ENCODE results near the gene SIRT2. TPM values are rescaled to one million over a fixed set of nuclear protein-coding genes. Genes with fewer than 3 reads are reported as not detected.

SIRT2 gene
- total RNA-seq, 4 donors from 2014 or later: 59.6 to 115 (median 74.5) TPM

DNA sequence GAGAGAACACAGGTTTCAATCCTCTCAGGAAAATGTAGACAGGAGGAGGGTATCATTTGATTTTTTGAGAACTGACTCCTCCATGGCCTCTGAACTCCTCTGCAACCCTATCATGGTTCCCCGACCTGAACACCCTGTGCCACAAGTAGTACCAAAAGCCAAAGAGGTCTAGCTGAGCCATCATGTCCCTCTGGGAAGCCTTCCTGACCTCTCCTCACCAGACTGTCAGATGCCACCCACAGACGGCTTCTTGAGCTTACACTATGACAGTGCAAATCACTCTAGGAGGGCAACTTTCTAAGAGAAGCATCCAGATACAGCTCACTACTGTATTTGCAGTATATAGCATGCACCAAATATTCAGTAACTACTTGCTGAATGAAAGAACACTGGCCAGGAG is 53.3 kb downstream of the SIRT2 start:
- no peak for DNase-seq (ENCODE audit: low spot score)
- ATAC-seq (ENCODE audit: low FRiP score): no peak
- TF ChIP-seq, protein P1, sequence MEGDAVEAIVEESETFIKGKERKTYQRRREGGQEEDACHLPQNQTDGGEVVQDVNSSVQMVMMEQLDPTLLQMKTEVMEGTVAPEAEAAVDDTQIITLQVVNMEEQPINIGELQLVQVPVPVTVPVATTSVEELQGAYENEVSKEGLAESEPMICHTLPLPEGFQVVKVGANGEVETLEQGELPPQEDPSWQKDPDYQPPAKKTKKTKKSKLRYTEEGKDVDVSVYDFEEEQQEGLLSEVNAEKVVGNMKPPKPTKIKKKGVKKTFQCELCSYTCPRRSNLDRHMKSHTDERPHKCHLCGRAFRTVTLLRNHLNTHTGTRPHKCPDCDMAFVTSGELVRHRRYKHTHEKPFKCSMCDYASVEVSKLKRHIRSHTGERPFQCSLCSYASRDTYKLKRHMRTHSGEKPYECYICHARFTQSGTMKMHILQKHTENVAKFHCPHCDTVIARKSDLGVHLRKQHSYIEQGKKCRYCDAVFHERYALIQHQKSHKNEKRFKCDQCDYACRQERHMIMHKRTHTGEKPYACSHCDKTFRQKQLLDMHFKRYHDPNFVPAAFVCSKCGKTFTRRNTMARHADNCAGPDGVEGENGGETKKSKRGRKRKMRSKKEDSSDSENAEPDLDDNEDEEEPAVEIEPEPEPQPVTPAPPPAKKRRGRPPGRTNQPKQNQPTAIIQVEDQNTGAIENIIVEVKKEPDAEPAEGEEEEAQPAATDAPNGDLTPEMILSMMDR (IDR thresholded peaks at IDR 0.05): no peak

DNA sequence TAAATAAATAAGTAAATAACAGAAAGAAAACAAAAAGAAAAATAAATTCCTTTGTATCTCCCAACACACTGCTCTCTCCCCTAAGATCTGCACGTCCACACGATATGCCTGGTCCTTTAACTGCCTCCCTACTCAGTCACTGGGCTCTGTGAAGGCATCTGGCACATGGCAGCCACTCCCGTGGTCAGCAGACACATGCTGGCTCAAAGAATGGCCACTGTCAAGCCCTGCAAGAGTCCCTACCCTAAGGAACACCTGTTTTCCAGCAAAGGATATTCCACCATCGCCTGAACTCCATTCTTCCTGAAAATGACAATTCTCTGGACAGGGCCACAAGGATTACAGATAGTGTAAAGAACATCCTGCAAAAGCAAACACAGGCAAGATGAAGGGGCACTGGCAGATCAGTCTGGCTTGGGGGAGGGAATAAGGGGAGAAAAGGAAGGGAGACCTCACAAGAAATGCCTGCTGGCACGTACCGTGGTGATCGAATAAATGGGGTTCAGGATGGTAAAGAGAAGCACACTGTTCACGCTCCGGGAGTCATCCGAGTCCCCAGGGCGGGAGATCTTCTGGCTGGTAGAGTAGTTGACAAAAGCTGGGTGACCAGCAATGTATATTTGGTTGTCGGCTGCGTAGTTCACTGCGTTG is 53.9 kb downstream of the SIRT2 start:
- DNase-seq (ENCODE audit: low spot score) (no peak), ATAC-seq (ENCODE audit: low FRiP score) (no peak)
- TF ChIP-seq, protein P1 (IDR thresholded peaks at IDR 0.05): no peak

DNA sequence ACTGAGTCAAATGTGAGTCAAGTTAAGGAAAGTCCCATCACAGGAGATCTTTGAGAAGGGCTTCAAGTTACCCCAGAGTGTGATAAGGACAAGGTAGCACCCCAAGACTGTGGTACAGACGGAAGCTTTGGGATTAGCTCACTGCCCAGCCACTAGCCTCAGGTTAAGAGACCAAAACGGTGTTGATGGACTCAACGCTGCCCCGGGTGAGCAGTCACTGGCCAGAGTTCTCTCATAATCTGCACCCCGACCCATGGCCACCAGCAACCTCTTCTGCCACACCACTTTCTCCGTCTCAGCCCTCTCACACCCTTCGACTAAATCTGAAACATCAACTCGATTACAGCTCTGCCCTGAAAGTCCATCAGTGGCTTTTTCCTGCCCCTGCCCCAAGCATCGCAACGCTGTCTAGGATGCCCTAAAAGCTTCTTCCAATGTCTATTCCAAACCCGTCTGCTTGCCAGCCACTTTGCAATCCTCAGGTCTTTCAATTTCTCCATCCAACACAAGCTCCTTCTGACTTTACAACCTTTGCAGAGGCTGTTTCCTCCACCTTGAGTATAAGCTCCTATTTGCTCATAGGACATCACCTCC is 55.2 kb downstream of the SIRT2 start:
- DNase-seq (ENCODE audit: low spot score): no peak
- ATAC-seq (ENCODE audit: low FRiP score): no peak
- TF ChIP-seq, protein P1 (IDR thresholded peaks at IDR 0.05): no peak

DNA sequence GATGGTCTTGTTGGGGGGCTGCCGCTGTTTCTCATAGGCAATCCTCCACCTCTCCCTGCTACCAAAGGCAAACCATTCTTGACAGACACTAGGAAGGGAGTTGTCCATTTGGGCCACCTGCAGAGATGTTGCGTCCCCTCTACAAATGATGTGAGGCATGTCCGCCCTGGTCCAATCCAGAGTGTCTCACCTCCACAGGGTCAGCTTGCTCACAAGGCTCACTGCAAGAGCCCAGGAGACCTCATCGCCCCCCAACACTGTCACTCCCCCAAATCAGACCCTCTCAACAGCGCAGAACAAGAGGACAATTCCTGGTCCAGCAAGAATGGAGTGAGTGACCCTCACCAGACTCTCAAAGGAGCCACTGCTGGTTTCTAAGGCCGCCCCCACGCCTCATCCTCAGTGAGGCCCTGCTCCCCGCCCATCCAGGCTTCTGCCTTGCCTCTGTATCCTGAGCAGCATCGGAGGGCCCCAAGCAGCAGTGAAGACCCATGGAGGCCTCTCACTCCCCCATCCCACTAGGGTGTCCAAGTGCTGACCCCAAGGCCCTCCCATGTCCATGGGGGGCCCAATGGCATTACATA is 56.2 kb downstream of the SIRT2 start:
- DNase-seq (ENCODE audit: low spot score): no peak
- ATAC-seq (ENCODE audit: low FRiP score): no peak
- TF ChIP-seq, protein P1 (IDR thresholded peaks at IDR 0.05): no peak

DNA sequence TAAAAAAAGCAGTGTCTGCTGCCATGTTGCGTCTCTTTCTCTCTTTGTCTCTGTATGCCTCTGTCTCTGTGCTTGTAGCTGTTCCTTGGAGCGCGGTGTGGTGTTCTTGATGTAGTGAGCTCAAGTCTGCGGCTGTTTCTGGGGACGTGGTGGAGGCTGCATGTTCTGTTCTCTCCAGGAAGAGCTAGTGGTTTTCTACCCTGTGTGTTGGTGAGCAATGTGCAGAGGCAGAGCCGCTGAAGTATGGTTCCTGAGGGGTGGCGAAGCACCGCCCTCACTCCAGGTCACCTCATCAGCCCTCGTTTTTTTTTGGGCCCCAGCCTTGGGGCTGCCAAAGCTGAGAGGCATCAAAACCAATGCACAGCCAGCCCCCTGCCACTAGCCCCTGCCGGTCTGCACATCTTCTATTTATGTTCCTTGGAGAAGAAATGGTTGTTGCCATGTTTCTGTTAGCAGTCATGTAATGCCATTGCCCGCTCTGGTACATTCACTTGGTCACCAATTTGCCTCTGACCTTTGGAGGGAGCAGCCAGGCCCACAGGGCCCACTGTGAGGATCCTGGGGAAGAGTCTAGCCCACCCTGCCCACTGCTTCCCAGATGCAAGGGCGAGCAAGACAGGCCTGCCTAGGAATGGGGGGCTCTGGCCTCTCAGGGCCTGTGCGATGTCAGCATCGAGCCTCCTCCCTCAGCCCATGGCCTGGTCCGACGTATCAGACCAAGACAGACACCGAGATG is 56.8 kb downstream of the SIRT2 start:
- DNase-seq (ENCODE audit: low spot score): no peak
- TF ChIP-seq, protein P1 (IDR thresholded peaks at IDR 0.05): no peak
- no peak for ATAC-seq (ENCODE audit: low FRiP score)

DNA sequence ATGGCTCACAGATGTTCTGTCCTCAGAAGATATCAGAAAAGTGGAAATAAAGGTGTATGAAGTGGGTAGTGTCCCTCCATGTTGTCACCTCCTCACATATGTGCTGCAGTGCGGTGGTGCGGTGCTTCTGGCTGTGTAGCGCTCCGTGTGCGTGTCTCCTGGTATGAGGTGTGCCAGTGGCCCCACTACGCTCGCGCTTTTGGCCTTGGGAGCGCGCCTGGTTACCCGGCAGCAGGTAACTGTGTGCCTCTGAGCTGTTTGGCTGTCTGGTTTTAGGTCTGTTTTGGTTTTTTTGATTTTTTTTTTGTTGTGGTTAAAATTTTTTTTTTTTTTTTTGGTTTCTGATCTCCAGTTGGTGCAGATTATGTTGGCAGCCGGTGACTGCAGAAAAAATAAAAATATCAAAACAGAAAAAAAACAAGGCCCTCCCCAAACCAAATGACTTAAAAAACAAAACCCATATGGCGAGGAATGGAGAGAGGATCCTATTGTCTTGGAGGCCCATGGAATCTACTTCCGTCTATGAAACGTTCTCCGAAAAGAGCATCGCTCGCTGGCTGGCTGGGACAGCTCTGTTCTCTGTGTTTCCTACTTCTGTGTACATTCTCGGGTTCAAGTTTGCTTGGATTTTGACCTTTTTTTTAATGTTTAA is 57.5 kb downstream of the SIRT2 start:
- DNase-seq (ENCODE audit: low spot score) (no peak), ATAC-seq (ENCODE audit: low FRiP score) (no peak)
- TF ChIP-seq, protein P1 (IDR thresholded peaks at IDR 0.05): no peak

Data from omental fat pad (tissue), 4 donors.